Brain microvascular endothelial cell (primary cell): Measurements from ENCODE around the gene MSRB1.

Source experiments
- DNase-seq: peaks from one replicate; pipeline ENCODE4 v3.0.0-alpha.2; 2020
- H3K27ac ChIP-seq: fragments of 250-450 bp; sonication (Bioruptor Pico); 2 replicates; pipeline ENCODE4 v1.5.1; 2020; ENCODE audit warnings: mild to moderate bottlenecking, moderate library complexity
- H3K27me3 ChIP-seq: fragments of 250-450 bp; sonication (Bioruptor Pico); replicated peaks from 2 replicates; pipeline ENCODE4 v1.5.1; 2020; ENCODE audit warnings: mild to moderate bottlenecking
- H3K36me3 ChIP-seq: fragments of 250-450 bp; sonication (Bioruptor Pico); replicated peaks from 2 replicates; pipeline ENCODE4 v1.5.1; 2020; ENCODE audit warnings: mild to moderate bottlenecking
- H3K4me3 ChIP-seq: 2 replicates; pipeline ENCODE4 v1.5.1; 2011; ENCODE audit warnings: low read depth, mild to moderate bottlenecking, control low read depth, low read length, moderate library complexity
- in situ Hi-C: cut with HindIII; loops from 2 replicates; pipeline ENCODE4 v1.10.0; 2017; ENCODE audit warnings: low sequenced_read_pairs, low pct_ligation_motif_present
- TF ChIP-seq, protein P1 (sequence below): IDR thresholded peaks from 2 replicates; pipeline ENCODE4 v1.5.1; 2011; ENCODE audit warnings: low read depth, mild to moderate bottlenecking, moderate library complexity, low read length, control low read depth, inconsistent platforms; ENCODE audit errors: missing control alignments

The MSRB1 gene

DNA sequence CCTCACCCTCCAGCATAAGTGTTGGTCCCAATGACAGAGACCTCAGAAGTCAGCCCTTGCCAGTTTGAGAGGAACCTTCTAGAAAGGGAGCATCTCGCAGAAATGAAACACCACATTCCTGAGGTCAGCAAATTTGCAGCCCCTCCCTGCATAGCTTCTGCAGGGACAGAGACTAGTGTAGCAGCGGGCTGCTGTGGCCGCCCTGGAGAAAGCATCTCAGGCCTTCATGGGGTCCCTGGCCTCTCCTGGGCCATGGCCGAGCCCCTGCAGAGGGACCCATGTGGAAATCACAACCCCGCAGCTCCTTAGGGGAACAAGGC, 36.2 kb downstream of the MSRB1 start:
- TF ChIP-seq, protein P1, sequence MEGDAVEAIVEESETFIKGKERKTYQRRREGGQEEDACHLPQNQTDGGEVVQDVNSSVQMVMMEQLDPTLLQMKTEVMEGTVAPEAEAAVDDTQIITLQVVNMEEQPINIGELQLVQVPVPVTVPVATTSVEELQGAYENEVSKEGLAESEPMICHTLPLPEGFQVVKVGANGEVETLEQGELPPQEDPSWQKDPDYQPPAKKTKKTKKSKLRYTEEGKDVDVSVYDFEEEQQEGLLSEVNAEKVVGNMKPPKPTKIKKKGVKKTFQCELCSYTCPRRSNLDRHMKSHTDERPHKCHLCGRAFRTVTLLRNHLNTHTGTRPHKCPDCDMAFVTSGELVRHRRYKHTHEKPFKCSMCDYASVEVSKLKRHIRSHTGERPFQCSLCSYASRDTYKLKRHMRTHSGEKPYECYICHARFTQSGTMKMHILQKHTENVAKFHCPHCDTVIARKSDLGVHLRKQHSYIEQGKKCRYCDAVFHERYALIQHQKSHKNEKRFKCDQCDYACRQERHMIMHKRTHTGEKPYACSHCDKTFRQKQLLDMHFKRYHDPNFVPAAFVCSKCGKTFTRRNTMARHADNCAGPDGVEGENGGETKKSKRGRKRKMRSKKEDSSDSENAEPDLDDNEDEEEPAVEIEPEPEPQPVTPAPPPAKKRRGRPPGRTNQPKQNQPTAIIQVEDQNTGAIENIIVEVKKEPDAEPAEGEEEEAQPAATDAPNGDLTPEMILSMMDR: no peak
- Histone ChIP-seq H3K27me3 (peaks cover 33% of the 10 kb centered on the region), H3K36me3 (no peaks in the 10 kb centered on the region), H3K27ac (no peak overlapping the region), H3K4me3 (no peak overlapping the region)
- in situ Hi-C loops: no loop called here
- no peak for DNase-seq

DNA sequence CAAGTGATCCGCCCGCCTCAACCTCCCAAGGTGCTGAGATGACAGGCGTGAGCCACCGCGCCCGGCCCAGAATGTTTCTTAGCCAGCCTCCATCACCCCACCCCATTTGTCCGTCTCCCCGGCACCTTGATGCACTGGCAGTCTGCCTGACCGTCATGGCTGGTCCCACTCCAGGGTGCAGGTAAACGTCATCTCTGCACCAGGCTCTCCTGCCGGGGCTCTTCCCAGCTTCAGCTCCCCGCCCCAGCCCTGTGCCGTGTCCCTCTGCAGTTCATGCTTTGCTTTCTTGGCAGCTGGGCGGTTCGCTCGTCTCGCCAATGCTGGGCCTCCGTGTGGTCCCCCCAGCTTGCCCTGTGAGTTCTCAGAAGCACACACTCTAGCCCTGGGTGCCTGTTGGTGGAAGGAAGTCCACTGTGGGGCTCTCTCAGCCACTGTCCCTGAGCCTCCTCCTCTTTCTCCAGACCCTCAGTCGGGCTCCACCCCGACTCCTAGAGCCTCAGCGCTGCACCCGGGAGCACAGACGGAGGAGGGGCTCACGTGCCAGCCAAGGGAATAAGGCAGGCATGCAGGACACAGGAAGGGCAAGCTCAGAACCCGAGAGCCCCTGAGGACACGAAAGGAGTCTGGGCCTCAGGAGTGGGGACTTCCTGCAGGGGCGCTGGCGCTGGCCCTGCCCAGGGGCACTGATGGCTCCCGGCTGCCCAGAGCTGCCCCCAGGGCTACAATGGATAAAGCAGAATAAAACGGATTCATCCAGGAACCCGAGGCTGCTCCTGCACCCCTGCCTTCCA, 36.7 kb downstream of the MSRB1 start:
- H3K36me3 ChIP-seq: no peaks in the 10 kb centered on the region
- no peak for DNase-seq
- no peak overlapping the region for H3K4me3 ChIP-seq
- H3K27me3 ChIP-seq: peaks cover 33% of the 10 kb centered on the region
- no peak overlapping the region for H3K27ac ChIP-seq
- in situ Hi-C loops: no loop called here
- TF ChIP-seq, protein P1: no peak

DNA sequence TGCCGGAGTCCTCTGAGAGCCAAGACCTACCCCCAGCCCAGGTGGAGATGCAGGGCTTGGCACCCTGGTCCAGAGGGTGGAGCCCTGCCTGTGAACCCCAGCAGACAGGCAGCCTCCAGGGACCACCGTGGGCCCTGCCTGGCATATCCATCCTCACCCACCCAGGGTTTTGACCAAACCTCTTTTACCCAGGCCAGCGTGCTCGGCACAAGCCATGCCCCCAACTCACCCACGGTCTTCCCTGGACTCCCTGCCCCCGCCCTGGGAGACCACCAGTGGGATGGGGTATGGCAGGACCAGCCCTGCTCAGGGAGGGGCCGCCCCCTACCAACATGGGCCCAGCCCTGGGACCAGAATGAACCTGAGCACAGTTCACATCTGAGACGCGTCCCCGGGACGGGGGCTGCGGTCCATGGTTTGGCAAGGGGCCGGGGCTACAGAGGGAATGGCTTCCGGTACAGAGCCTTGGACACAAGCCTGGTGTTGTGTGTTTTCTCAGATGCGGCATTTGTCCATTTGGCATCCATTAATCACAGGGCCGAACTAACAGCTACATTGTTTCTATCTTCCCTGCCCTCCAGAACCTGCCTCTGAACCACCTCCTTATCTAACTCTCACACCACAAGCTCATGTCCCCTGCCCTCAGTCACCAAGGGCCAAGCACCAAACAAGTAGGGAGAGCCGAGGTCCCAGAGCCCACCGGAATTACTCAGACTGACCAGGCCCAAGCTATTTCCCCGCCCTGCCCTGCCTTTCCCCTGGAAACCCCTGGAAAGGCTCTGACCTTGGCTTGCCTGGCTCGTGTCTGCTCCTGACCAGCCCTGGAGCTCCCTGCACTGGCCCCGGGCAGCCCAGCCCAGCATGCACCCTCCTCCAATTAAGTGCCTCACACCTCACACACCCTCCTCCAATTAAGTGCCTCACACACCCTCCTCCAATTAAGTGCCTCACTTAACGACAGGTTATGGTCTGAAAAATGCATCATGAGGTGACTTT, 38.9 kb downstream of the MSRB1 start:
- H3K4me3 ChIP-seq: no peak overlapping the region
- in situ Hi-C loops: no loop called here
- H3K36me3 ChIP-seq: no peaks in the 10 kb centered on the region
- H3K27me3 ChIP-seq: peaks cover 32% of the 10 kb centered on the region
- no peak for DNase-seq
- TF ChIP-seq, protein P1: no peak
- no peak overlapping the region for H3K27ac ChIP-seq

DNA sequence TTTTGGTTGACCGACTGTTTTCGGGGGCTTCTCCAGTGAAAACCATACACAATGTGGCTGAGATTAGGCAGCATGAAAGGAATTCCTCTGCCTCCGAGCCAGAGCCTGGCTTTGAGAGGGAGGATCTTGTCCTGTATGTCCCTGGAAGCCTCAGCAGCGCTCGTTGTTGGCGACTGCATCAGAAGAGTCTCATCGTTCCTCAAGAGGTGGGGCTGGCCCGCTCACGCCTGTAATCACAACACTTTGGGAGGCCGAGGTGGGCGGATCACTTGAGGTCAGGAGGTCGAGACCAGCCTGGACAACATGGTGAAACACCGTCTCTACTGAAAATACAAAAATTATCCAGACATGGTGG, 39.8 kb downstream of the MSRB1 start:
- peaks cover 23% of the 10 kb centered on the region for H3K27me3 ChIP-seq
- in situ Hi-C loops: no loop called here
- H3K27ac ChIP-seq: no peak overlapping the region
- no peaks in the 10 kb centered on the region for H3K36me3 ChIP-seq
- no peak overlapping the region for H3K4me3 ChIP-seq
- TF ChIP-seq, protein P1: no peak
- DNase-seq: no peak

DNA sequence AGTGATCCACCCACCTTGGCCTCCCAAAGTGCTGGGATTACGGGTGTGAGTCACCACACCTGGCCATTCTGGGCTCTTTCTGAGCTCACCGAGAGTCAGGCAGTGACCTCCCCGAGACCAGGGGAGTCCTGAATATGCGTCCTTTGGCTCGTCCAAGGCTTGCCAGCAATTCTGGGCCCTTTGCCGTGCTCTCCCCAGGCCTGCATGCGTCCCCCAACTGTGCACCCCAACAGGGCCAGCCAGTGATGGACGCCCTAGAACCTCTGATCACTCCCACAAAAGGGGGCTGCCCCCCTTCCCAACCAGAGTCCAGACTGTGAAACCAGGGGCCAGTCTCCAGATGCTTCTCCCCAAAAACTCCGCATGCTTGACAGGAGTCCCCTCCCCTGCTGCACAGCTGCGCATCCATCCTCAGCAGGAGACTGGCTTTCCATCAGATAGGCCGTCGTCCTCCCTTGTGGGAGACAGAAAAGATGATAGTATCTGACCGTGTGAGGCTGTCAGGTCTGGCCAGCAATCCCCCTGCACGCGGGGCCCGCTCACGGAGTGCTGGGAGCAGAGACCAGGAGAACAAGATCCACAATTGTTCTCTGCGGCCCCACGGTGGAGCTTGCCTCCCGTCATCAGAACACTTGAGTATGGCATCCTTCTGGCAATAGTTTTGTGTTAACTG, 40.3 kb downstream of the MSRB1 start:
- Histone ChIP-seq H3K4me3 (no peak overlapping the region), H3K27me3 (peaks cover 20% of the 10 kb centered on the region), H3K27ac (no peak overlapping the region), H3K36me3 (no peaks in the 10 kb centered on the region)
- in situ Hi-C loops: no loop called here
- TF ChIP-seq, protein P1: no peak
- DNase-seq: no peak
